AG09309 (cell line): ENCODE measurements around the gene ARMC2.

Source experiments
- DNase-seq: peaks from one replicate; pipeline ENCODE4 v3.0.0-alpha.2; 2010; ENCODE audit warnings: low read depth
- H3K4me3 ChIP-seq: 2 replicates; pipeline ENCODE4 v1.5.1; 2011; ENCODE audit warnings: mild to moderate bottlenecking, low read depth, low read length, moderate library complexity; ENCODE audit not compliant: control insufficient read depth
- TF ChIP-seq, protein P1 (sequence below): IDR thresholded peaks from 2 replicates; pipeline ENCODE4 v1.5.1; 2011; ENCODE audit warnings: mild to moderate bottlenecking, low read depth, low read length, inconsistent platforms; ENCODE audit not compliant: insufficient read depth, control insufficient read depth; ENCODE audit errors: missing control alignments

ARMC2 gene

DNA sequence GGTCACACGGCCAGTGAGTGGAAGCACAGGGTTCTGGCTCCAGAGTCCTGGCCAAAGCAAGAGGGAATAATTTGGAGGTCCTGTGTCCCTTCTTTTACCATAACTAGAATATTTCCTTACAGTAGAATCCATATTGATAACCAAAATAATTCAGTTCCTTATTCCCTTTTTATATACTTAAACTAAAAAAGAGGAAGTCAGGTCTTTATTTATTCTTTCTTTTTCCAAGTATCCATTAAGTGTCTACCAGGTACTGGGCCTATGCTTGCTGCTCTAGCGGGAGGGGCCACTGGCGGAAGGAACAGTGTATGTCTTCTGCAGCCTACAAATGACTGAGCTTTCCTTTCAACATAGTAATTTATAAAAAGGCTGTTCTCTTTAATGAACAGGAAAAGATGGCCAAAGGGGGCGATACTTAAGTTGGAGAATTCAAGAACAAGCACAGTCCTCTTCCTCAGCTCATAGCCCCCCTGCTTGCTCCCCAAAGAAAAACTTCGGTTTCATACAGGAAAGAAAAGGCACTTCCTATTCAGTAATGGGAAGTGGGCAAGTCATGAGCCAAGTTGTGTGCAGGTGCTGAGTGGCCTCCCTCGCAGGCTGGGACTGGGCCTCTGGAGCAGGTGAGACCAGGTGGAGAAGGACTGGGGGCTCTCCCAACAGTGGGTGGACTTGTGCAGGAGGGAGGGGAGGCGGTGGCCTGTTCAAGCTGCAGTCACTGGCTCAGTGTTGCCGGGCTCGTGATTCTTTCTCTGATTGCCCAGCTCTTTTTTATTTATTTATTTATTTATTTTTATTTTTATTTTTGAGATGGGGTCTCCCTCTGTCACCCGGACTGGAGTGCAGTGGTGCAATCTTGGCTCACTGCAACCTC is 110.9 kb downstream of the ARMC2 start:
- no peak for DNase-seq
- no peak overlapping the region for H3K4me3 ChIP-seq
- TF ChIP-seq, protein P1, sequence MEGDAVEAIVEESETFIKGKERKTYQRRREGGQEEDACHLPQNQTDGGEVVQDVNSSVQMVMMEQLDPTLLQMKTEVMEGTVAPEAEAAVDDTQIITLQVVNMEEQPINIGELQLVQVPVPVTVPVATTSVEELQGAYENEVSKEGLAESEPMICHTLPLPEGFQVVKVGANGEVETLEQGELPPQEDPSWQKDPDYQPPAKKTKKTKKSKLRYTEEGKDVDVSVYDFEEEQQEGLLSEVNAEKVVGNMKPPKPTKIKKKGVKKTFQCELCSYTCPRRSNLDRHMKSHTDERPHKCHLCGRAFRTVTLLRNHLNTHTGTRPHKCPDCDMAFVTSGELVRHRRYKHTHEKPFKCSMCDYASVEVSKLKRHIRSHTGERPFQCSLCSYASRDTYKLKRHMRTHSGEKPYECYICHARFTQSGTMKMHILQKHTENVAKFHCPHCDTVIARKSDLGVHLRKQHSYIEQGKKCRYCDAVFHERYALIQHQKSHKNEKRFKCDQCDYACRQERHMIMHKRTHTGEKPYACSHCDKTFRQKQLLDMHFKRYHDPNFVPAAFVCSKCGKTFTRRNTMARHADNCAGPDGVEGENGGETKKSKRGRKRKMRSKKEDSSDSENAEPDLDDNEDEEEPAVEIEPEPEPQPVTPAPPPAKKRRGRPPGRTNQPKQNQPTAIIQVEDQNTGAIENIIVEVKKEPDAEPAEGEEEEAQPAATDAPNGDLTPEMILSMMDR = no peak

DNA sequence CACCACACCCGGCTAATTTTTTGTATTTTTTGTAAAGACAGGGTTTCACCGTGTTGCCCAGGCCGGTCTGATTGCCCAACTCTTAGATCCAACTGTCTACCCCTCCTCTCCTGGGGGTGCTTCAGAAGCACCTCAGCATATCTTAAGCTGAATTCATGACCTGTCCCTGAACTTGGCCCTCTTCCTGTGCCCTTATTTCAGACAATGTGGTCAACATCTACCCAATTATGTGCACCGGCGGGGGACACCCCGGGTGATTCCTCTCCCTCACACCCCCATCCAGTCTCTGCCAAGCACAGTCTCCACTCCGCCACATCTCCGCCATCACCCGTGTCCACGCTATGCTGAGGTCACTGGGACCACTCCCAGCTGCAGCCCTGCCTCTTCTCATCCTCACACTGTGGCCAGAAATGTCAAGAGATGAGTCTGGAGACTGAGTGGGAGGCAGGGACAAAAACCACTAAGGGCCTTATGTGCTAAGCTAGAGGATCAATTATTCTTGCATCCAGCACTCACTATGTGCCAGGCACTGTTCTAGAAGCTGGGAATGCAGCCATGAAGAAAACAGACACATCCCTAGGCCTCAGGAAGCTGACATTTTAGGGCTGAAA is 111.9 kb downstream of the ARMC2 start:
- DNase-seq = no peak
- H3K4me3 ChIP-seq = no peak overlapping the region
- TF ChIP-seq, protein P1 = no peak

DNA sequence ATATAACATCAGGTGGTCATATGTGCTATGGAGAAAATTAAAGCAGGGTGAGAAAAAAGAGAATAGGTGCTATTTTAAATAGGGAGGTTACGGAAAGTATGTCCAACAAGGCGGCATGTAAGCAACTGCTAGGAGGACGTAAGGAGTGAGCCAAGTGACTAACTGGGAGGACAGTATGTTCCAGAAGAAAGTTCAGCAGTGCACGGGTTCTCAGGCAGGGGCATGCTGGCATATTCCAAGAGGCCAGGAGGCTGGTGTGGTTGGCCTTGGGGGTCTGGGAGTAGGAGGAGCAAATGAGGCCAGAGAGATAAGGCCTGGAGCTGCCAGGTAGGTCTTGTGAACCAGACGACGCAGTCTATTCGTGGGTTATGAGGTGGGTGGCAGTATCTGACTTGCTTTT is 112.4 kb downstream of the ARMC2 start:
- no peak overlapping the region for H3K4me3 ChIP-seq
- TF ChIP-seq, protein P1 = no peak
- DNase-seq = no peak

DNA sequence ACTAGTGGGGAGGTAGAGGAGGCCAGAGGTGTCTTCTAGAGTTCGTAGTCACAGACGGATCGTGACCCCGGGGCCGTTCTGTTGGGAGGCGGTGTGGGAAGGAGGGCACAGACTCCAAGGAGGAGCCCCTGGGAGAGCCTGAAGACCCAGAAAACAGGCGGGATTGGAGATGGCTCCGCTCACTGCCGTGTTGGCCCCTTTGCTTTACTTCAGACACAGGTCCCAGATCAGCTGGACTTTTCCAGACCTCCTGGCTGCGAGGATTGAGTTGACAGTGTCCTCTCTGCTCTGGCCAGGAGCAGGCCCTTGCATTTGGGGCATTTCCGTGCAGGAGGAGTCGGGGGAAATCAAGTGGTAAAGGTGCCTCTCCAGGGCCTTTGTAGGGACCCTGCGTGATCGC is 112.9 kb downstream of the ARMC2 start:
- TF ChIP-seq, protein P1 = no peak
- H3K4me3 ChIP-seq = no peak overlapping the region
- DNase-seq = no peak

DNA sequence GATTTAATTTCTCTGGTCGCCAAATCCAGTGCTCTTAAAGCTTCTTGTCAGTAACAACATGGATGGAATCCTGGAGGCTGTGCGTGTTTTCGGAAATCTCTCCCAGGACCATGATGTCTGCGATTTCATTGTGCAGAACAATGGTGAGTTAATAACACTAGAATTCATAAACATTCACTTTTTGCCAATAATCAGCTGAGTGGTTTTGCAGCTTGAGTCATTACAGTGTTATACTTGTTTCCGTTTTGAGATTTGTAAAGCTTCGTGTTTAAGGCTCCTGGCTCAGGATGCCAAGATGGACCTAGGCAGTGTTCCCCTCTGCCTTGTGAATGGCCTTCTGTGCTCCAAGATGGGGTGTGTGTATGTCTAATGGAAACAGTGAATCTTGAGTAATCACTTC is 113.8 kb downstream of the ARMC2 start:
- no peak overlapping the region for H3K4me3 ChIP-seq
- DNase-seq = peak; percentile 62
- TF ChIP-seq, protein P1 = no peak

DNA sequence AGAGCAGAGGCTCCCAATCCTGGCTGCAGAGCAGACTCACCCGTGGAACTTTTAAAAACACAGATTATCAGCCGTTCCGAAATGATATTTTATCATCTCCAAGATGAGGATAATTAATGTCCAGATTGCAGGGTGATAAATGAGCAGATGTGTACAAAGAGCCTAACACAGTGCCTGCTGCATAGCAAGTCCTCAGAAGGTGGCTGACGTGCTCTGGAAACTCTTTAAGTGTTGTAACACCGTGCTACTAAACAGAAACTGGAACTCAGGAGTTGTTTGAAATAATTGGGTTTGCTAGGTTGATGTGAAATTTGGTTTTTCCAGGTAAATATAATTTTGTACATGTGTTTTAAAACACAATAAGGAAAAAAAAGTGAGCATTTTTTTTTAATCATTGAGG is 118.0 kb downstream of the ARMC2 start:
- no peak for DNase-seq
- no peak overlapping the region for H3K4me3 ChIP-seq
- TF ChIP-seq, protein P1 = no peak
